ENCODE results near the gene CAMK1D.

CAMK1D gene

GRCh38 chr10:12663863-12664262 is 314.5 kb downstream of the CAMK1D start:
- POLR2A ChIA-PET, result no interaction called here
- no peak for TF ChIP-seq CTCF (IDR thresholded peaks at IDR 0.05; ENCODE audit: insufficient read depth, low read length, missing control alignments)
- CTCF ChIA-PET, result interaction anchor here (1.9 to 2.5 kb wide), 3 partner anchors 9 to 399 kb away, joined by 8 to 21 read pairs (median 11); no protein-coding TSS in a partner anchor

DNA sequence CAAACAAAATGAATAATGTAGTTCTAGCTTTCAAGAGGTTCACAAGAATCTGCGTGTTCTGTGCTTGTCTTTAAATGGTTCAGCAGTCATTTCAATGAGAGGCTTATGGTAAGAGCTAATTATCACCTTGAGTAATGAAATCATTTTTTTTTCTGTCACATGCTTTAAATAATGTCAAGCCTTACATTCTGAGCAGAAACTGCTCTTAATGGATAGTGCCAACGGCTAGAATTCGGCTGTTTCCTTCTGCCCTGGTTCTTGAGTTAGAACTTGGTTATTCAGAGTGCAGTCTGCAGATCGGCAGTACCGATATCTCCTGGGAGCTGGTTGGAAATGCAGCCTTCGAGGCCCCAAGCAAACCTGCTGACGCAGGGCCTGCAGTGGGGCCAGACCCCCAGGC is 316.2 kb downstream of the CAMK1D start:
- H3K4me3 ChIP-seq (ENCODE audit: low read depth, low read length), result no peak overlapping the region
- no peak for TF ChIP-seq CTCF (IDR thresholded peaks at IDR 0.05; ENCODE audit: insufficient read depth, low read length, missing control alignments)
- ChIA-PET CTCF (interaction anchor here (0.7 to 2.5 kb wide), 5 partner anchors 10 to 451 kb away, joined by 3 to 21 read pairs (median 4); no protein-coding TSS in a partner anchor), POLR2A (no interaction called here)
- no peak for DNase-seq (ENCODE audit: low read depth, low spot score)

More at GRCh38 chr10:12663863-12664262, 314.5 kb downstream of the CAMK1D start:
- DNase-seq (ENCODE audit: low read depth, low spot score), result no peak
- H3K4me3 ChIP-seq (ENCODE audit: low read depth, low read length), result no peak overlapping the region

DNA sequence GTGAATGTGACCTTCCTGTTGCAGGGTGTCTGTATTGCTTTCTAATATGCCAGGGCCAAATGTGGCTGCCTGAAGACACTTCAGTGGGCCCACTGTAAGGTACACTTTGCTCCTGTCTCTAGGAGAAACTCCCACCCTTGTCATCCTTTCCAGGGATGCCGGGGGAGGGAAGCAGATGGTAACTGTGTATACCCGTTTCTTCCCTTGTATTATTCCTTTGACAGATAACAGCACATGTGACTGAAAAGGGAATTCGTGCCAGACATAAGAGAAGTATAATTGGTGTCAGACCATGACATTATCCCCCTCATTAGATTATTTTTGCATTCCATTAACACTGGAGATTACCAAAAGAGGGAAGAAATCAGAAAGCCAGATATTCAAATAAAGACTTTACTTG is 317.7 kb downstream of the CAMK1D start:
- no peak for DNase-seq (ENCODE audit: low read depth, low spot score)
- ChIA-PET POLR2A (no interaction called here), CTCF (interaction anchor here (3.4 kb wide), 1 partner anchor 11 kb away, joined by 13 read pairs; no protein-coding TSS in a partner anchor)
- no peak overlapping the region for H3K4me3 ChIP-seq (ENCODE audit: low read depth, low read length)
- TF ChIP-seq CTCF (IDR thresholded peaks at IDR 0.05; ENCODE audit: insufficient read depth, low read length, missing control alignments), result no peak

DNA sequence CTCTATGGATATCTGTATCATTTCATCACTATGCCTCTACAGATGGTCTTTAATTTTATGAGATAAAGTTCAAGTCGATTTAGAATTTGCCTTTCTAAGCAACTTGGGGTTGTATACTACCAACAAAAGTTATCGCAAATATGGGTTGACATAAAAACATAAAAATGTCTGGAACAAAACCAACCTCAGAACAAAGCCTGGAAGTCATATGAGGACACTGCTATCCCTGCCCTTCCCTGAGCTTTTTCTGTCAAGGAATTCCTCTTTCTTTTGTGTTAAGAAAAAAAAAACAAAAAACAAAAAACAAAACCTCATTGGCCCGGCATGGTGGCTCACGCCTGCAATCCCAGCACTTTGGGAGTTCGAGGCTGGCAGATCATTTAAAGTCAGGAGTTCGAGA is 319.3 kb downstream of the CAMK1D start:
- TF ChIP-seq CTCF (IDR thresholded peaks at IDR 0.05; ENCODE audit: insufficient read depth, low read length, missing control alignments), result no peak
- H3K4me3 ChIP-seq (ENCODE audit: low read depth, low read length), result no peak overlapping the region
- ChIA-PET POLR2A (no interaction called here), CTCF (interaction anchor here (0.6 to 3.4 kb wide), 4 partner anchors 12 to 420 kb away, joined by 3 to 13 read pairs (median 4); no protein-coding TSS in a partner anchor)
- no peak for DNase-seq (ENCODE audit: low read depth, low spot score)

GRCh38 chr10:12670004-12670403 is 320.7 kb downstream of the CAMK1D start:
- CTCF ChIA-PET, result interaction anchor here (0.6 kb wide), 1 partner anchor 70 kb away, joined by 3 read pairs; no protein-coding TSS in a partner anchor
- POLR2A ChIA-PET, result no interaction called here
- DNase-seq (ENCODE audit: low read depth, low spot score), result no peak
- TF ChIP-seq CTCF (IDR thresholded peaks at IDR 0.05; ENCODE audit: insufficient read depth, low read length, missing control alignments), result no peak
- H3K4me3 ChIP-seq (ENCODE audit: low read depth, low read length), result no peak overlapping the region

- ChIA-PET CTCF (no interaction called here), POLR2A (no interaction called here)
- no peak overlapping the region for H3K4me3 ChIP-seq (ENCODE audit: low read depth, low read length)
- TF ChIP-seq CTCF (IDR thresholded peaks at IDR 0.05; ENCODE audit: insufficient read depth, low read length, missing control alignments), result no peak
- no peak for DNase-seq (ENCODE audit: low read depth, low spot score)
These were observed 325.8 kb downstream of the CAMK1D start for GRCh38 chr10:12675186-12675585.
